GM12873 (cell line): ENCODE measurements around the gene MSI1.

Source experiments
- TF ChIP-seq, protein P1 (sequence below): IDR thresholded peaks from 2 replicates; pipeline ENCODE4 v1.5.1; 2012; ENCODE audit warnings: low read depth, mild to moderate bottlenecking, moderate library complexity, low read length, control low read depth; ENCODE audit not compliant: insufficient read depth; ENCODE audit errors: missing control alignments

The MSI1 gene

DNA sequence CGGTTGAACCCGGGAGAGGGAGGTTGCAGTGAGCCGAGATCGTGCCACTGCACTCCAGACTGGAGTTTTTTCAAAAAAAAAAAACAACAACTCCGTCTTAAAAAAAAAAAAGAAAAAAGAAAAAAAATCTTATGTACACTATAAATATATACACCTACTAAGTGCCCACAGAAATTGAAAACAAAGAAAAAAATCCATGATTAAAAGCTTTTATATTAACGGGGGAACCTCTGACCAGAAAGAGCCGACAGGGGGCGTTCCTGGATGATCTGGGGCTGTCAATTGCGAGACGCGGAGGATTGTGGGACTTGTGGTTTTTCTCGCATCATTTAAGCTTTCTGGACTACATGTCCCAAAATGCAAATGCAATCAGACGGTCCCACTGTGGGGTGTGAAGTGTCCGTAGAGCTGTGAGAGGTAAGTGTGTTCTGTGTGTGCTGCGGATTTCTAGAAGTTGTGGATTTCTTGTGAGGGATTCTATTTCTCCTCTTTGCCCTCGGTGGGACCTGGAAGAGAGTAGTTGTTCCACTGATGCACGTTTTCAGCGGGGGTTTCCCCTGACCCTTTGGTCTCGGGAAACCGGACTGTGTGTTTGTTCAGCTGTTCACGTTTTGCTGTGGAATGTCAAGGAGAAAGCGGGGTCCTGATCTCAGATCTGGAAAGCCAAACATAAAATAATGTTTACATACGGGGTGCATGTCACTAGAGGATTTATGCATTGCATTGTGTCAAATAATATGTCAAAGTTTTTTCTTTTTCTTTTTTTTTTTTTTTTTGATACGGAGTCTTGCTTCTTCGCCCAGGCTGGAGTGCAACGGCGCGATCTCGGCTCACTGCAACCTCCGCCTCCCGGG lies 66.8 kb downstream of the MSI1 start, which contains the start of gene SIRT4:
Gene SIRT4 (plus strand): TSS at position 360 of the 854 bp plus-strand sequence. CDS start 1,241 bp downstream, outside the sequence.
- TF ChIP-seq, protein P1, sequence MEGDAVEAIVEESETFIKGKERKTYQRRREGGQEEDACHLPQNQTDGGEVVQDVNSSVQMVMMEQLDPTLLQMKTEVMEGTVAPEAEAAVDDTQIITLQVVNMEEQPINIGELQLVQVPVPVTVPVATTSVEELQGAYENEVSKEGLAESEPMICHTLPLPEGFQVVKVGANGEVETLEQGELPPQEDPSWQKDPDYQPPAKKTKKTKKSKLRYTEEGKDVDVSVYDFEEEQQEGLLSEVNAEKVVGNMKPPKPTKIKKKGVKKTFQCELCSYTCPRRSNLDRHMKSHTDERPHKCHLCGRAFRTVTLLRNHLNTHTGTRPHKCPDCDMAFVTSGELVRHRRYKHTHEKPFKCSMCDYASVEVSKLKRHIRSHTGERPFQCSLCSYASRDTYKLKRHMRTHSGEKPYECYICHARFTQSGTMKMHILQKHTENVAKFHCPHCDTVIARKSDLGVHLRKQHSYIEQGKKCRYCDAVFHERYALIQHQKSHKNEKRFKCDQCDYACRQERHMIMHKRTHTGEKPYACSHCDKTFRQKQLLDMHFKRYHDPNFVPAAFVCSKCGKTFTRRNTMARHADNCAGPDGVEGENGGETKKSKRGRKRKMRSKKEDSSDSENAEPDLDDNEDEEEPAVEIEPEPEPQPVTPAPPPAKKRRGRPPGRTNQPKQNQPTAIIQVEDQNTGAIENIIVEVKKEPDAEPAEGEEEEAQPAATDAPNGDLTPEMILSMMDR = peak; percentile 75

DNA sequence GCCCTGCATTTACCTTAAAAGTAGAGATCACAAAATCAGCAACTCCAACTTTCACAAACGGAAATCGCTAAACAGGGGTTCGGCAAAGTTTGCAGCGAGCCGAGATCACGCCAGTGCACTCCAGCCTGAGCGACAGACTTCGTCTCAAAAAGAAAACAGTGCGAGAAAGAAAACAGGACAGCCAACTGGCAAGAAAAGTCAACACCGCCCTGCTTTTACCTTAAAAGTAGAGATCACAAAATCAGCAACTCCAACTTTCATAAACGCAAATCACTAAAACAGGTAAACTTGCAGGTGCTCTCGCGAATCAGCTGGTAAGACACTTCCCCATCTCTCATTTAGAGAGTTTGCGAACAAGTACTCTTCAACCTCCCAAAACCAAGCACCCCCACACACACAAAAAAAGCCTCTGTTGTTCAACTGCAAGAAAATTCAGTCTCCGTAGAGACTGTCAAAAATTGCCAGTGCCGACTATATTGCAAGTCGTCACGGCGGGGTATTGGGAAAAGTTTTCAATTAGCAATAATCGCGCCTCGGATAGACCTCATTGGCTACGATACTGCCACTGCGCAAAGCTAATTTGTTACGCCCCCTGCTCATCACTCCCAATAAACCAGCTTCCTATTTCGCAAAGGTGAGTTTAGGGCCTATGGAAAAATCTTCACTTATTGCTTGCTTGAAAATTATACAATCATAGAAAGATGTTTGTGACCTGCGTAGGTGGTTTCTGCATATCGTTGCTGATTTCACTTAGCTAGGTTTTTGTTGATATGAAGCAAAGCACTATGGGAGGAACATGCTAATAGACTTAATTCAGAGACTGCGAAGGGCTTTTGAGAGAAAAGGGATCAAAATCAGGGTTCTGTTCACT lies 76.1 kb downstream of the MSI1 start, which contains the start of gene RNU4-1:
Gene RNU4-1 (minus strand): TSS at position 577 of the 871 bp plus-strand sequence.
- TF ChIP-seq, protein P1 = no peak

GRCh38 chr12:120292411-120292660 lies 76.6 kb downstream of the MSI1 start:
- TF ChIP-seq, protein P1 = no peak
